GM19099 (cell line): ENCODE data around the gene VSIG10.

Experiments
- POLR2A ChIP-seq: IDR thresholded peaks from 3 replicates; pipeline ENCODE4 v1.6.1; 2011; ENCODE audit warnings: low read depth; ENCODE audit not compliant: insufficient read length; ENCODE audit errors: extremely low read depth

The VSIG10 gene

GRCh38 chr12:118103601-118104382 is at the start of gene VSIG10:
Gene VSIG10 (minus strand): TSS chr12:118104011. CDS start chr12:118103671, 340 bp downstream.
- TF ChIP-seq POLR2A = no peak

DNA sequence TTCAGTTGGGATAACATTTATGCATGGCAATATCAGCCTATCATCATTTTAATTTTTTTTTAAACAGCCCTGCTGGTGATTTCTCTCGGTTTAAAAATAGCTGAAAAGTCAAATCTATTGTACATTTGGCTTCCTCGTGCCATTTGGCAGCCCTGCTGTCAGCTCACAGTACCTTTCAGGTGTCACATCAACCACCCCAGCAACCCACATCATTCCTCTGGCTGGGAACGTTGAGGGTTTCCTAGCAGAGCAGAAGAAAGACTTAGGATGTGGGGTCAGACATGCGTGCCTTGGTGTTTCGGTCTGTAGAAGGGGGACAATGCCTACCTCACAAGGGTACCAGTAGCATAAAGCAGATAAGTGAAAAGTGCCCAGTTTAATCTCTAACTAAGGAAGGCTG is 47.9 kb upstream of the VSIG10 start:
- no peak for TF ChIP-seq POLR2A

DNA sequence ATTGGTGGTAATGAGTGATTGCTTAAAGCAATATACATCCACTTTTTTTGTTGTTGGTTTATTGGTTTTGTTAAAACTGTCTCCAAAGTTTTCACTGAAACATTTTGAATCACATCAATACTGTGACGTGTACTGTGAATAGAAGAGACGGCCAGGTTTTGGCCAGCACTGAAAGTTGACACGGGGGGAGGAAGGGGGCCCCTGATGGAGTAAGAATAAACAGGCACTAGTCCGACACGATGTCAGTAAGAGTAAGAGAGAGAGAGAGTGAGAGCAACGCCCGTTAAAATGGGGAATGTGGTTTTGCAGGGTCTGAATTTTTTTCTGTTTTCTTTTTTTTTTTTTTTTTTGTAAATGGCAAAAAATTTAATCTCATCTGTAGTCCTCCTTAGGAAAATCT is 46.8 kb upstream of the VSIG10 start:
- no peak for TF ChIP-seq POLR2A

GRCh38 chr12:118148287-118148686 is 44.5 kb upstream of the VSIG10 start:
- no peak for TF ChIP-seq POLR2A

DNA sequence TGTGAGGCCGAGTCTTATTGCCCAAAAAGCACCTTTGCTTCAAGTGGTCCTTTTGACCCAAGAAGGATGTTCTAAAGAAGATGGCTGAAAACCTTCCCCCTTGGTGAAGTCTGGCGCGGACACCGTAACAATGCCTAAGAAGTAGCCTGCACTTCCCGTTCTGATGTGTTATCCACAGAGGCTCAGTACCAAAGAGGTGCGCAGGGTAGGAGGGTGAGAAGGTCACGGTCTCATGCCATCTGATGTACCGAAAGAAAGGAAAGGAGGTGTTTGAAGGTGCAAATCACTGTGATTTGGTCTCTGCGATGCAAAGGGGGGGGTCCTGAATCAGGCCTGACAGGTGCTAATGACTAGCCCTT is 42.0 kb upstream of the VSIG10 start:
- no peak for TF ChIP-seq POLR2A

DNA sequence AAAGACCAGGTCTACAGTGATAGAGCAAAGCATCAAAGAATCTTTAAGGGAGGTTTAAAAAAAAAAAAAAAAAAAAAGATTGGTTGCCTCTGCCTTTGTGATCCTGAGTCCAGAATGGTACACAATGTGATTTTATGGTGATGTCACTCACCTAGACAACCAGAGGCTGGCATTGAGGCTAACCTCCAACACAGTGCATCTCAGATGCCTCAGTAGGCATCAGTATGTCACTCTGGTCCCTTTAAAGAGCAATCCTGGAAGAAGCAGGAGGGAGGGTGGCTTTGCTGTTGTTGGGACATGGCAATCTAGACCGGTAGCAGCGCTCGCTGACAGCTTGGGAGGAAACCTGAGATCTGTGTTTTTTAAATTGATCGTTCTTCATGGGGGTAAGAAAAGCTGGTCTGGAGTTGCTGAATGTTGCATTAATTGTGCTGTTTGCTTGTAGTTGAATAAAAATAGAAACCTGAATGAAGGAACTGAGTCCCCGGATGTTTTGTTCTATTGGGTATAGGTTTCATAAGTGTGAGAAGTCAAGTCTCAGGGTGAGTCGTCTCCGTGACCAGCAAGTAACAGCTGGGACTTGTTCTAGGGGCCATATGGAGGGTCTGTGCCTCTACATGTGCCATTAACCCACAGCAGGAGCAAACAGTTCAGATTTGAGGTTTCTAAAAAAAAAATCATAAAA is 41.4 kb upstream of the VSIG10 start:
- TF ChIP-seq POLR2A = no peak

- TF ChIP-seq POLR2A = no peak
These were observed 40.7 kb upstream of the VSIG10 start for GRCh38 chr12:118144499-118144898.

DNA sequence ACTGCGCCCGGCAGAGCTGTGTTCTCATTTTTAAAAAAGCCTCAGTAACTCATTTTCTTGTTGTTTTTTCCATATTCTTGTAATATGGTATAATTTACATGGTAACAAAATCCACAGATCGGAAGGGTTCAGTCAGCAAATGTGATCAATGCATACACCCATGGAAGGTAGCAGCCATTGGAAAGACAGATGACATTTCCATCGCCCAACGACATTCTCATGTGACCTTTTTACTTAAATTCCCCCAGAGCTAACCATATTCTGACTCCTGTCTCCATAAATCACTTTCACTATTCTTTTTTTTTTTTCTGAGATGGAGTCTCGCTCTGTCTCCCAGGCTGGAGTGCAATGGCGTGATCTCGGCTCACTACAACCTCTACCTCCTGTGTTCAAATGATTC is 37.0 kb upstream of the VSIG10 start:
- no peak for TF ChIP-seq POLR2A

DNA sequence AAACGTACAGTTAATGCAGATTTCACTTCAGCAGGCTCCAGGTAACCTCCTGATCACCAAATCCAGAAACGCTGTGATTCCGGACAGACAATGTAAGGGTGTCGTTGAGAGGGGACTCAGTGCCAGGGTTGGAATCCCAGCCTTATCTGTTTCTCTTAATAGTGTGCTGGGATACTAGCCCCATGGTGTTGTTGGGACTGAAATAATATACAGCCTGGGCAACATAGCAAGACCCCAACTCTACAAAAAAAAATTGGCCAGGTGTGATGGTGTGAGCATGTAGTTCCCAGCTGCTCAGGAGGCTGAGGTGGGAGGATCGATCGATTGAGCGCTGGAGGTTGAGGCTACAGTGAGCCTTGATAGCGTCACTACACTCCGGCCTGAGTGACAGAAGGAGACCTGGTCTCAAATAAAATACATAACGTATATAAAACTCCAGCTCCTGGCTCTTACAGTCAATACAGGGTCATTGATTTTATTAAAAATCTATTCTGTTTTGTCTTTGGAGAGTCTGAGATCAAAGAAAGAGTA is 33.4 kb upstream of the VSIG10 start:
- TF ChIP-seq POLR2A = no peak

- TF ChIP-seq POLR2A = no peak
These were observed 32.8 kb upstream of the VSIG10 start for GRCh38 chr12:118136559-118137003.

DNA sequence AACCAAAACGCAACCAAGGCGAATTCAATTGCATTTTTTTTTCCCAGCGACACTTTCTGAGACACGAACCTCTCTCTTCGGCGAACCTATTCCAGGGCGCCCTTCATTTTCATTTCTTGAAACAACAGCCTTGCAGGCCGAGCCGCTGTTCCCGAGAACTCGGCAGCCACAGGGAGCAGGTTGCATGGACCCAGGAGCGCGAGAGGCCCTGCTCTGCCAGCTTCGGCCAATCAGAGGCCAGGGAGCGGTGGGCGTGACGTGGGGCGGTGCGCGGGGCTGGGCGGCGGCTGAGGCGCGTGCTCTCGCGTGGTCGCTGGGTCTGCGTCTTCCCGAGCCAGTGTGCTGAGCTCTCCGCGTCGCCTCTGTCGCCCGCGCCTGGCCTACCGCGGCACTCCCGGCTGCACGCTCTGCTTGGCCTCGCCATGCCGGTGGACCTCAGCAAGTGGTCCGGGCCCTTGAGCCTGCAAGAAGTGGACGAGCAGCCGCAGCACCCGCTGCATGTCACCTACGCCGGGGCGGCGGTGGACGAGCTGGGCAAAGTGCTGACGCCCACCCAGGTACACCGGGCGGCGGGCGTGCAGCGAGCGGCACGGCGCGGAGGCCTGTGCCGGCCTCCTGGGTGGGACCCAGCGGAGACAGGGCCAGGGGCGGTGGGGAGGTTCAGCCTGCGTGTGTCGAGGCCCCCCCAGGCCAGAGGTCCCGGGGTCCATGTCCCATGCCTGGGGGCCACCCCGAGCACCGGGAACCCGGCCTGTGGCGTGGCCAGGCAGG is 32.2 kb upstream of the VSIG10 start, which contains the start of gene PEBP1:
Gene PEBP1, plus strand, starts transcription at position 337 of the 771 bp plus-strand sequence. Its CDS starts 86 bp downstream, at position 423.
- peak; percentile 88 for TF ChIP-seq POLR2A

- no peak for TF ChIP-seq POLR2A
These were observed 24.1 kb upstream of the VSIG10 start for GRCh38 chr12:118127867-118128266.

DNA sequence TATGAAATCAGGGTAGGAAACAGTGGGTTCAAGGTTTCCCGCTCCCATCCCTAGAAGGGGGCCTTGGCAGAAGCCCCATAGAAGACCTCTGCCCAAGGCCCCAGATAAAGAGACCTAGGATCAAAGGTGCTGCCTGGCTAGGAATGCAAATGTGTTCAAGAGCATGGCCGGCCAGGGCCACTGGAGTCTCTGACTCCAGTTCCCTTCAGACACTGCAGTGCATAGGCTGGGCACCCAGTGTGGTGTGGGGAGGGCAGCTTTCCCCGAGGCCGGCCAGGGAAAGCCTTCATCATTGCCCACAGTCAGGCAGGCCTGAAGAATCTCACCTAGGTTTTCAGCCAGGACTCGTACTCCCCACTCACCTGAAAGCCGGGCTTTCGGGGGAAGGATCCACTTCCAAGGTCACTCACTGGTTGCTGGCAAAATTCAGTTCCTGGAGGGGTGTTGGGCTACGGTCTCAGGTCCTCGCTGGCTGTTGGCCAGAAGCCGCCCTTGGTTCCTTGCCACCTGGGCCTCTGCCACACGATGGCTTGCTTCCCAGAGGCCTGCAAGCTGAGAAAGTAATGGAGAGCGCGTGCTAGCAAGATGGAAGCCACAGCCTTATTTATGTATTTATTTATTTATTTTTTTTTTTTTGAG is 22.4 kb upstream of the VSIG10 start:
- no peak for TF ChIP-seq POLR2A

DNA sequence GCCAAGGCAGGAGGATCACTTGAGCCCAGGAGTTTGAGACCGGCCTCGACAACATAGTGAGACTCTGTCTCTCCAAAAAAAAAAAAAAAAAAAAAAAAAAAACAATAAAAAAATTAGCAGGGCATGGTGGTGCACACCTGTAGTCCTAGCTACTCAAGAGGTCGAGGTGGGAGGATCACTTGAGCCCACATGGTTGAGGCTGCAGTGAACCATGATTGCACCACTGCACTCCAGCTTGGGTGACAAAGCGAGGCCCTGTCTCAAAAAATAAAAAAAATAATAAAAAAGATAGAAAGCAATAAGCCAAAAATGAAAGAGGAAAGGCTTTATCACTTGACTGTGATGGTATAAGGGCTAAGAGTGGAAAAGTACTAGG is 21.9 kb upstream of the VSIG10 start:
- TF ChIP-seq POLR2A = no peak

- no peak for TF ChIP-seq POLR2A
These were observed 20.6 kb upstream of the VSIG10 start for GRCh38 chr12:118124333-118124874.

DNA sequence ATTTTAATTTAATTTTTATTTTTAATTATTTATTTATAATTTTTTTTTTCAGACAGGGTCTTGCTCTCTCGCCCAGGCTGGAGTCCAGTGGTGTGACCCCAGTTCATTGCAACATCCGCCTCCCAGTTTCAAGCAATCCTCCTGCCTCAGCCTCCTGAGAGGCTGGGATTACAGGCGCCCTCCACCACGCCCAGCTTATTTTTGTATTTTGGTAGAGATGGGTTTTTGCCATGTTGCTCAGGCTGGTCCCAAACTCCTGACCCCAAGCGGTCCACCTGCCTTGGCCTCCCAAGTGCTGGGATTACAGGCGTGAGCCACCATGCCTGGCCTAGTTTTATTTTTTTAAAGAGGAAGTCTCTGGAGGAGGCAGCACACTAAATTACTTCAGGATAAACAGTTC is 18.5 kb upstream of the VSIG10 start:
- no peak for TF ChIP-seq POLR2A
